Ishikawa (cell line): ENCODE results near the gene UBE3D.

Source experiments
- CEBPB ChIP-seq: IDR thresholded peaks from 2 replicates; pipeline ENCODE4 v1.6.1; 2012
- CREB1 ChIP-seq: IDR thresholded peaks from 2 replicates; pipeline ENCODE4 v1.6.1; 2012; ENCODE audit warnings: low read depth
- EGR1 ChIP-seq: IDR thresholded peaks from 2 replicates; pipeline ENCODE4 v1.6.1; 2012
- EP300 ChIP-seq: IDR thresholded peaks from 2 replicates; pipeline ENCODE4 v1.6.1; 2012; ENCODE audit warnings: borderline replicate concordance
- FOXM1 ChIP-seq: IDR thresholded peaks from 2 replicates; pipeline ENCODE4 v1.6.1; 2012; ENCODE audit warnings: low read depth, borderline replicate concordance
- NFIC ChIP-seq: IDR thresholded peaks from 2 replicates; pipeline ENCODE4 v1.6.1; 2012
- RAD21 ChIP-seq: IDR thresholded peaks from 2 replicates; pipeline ENCODE4 v1.6.1; 2012; ENCODE audit warnings: low read depth
- TAF1 ChIP-seq: IDR thresholded peaks from 2 replicates; pipeline ENCODE4 v1.6.1; 2012; ENCODE audit warnings: low read depth, mild to moderate bottlenecking
- TCF12 ChIP-seq: IDR thresholded peaks from 2 replicates; pipeline ENCODE4 v1.6.1; 2012; ENCODE audit warnings: low read depth
- TEAD4 ChIP-seq: IDR thresholded peaks from 2 replicates; pipeline ENCODE4 v1.6.1; 2012
- YY1 ChIP-seq: IDR thresholded peaks from 2 replicates; pipeline ENCODE4 v1.6.1; 2012; ENCODE audit warnings: low read depth
- ZBTB7A ChIP-seq: IDR thresholded peaks from 2 replicates; pipeline ENCODE4 v1.6.1; 2012; ENCODE audit warnings: low read depth
- TF ChIP-seq, protein P1 (sequence below): IDR thresholded peaks from 2 replicates; pipeline ENCODE4 v1.6.1; 2012
- TF ChIP-seq, protein P2 (sequence below): IDR thresholded peaks from 2 replicates; pipeline ENCODE4 v1.6.1; 2012
- TF ChIP-seq, protein P3 (sequence below): IDR thresholded peaks from 2 replicates; pipeline ENCODE4 v1.6.1; 2012; ENCODE audit warnings: low read depth, mild to moderate bottlenecking

Gene UBE3D

DNA sequence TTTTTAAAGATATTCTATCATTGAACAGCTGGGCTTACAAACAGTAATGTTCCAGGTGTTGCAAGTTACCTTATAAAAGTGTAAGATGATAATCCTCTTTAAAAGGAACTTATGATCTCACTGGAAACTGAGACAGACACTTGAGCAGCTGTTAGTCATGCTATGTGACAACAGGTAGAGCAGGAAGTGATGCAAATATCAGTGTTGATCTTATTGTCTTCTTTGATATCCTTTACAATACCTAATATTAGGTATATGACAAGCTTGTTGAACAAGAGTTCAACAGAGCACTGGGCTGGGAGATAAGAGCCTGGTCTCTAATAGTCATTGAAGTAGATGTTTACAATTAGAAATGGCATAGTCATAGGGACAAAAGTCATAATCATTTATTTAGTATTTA, 150.0 kb downstream of the UBE3D start:
- TF ChIP-seq TEAD4 = no peak
- no peak for TF ChIP-seq ZBTB7A
- no peak for TF ChIP-seq CEBPB
- TF ChIP-seq FOXM1 = no peak
- no peak for TF ChIP-seq YY1
- TF ChIP-seq, protein P1, sequence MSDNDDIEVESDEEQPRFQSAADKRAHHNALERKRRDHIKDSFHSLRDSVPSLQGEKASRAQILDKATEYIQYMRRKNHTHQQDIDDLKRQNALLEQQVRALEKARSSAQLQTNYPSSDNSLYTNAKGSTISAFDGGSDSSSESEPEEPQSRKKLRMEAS = no peak

DNA sequence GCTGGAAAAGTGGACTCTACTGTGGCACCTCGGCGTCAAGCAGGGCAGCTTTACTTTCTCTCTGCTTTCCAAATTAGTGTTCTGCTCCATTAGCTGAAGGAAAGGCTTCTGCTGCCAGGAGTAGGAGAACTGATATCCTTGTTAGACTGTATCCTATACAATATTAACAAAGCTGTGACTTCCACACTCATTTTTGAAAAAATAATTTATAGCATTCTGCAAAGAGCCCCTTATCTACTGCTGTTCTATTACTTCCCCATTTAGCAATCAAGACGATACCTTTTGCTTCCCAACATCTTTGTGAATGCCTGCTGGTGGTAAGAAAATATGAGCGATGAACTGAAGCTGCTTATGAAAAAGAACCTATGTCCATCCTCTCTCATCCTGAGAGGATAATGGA, 151.1 kb downstream of the UBE3D start:
- TF ChIP-seq TEAD4 (no peak), YY1 (no peak)

DNA sequence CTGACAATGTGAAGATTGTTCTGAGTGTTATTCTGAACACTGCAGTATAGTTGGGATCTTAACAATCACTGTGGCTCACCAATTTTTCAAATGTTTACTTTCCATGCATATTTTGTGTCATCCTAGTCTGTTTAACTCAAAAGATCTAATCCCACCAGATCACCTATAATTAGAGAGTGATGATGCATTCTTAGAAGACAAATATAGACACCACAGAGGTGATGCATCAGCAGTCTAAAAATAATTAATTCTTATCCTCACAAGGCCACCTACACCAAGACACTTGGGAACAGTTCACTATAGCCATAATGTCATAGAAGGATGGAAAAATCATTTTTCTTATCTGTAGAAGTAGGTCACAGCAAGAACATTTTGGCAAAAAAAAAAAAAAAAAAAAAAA, 154.8 kb downstream of the UBE3D start:
- TF ChIP-seq TEAD4 = no peak
- TF ChIP-seq CEBPB = no peak
- no peak for TF ChIP-seq FOXM1
- TF ChIP-seq YY1 = no peak
- no peak for TF ChIP-seq EGR1
- TF ChIP-seq EP300 = no peak
- TF ChIP-seq, protein P2, sequence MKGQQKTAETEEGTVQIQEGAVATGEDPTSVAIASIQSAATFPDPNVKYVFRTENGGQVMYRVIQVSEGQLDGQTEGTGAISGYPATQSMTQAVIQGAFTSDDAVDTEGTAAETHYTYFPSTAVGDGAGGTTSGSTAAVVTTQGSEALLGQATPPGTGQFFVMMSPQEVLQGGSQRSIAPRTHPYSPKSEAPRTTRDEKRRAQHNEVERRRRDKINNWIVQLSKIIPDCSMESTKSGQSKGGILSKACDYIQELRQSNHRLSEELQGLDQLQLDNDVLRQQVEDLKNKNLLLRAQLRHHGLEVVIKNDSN = no peak
- TF ChIP-seq TCF12 = no peak
- no peak for TF ChIP-seq CREB1
- no peak for TF ChIP-seq ZBTB7A
- no peak for TF ChIP-seq TAF1
- TF ChIP-seq NFIC = no peak
- TF ChIP-seq, protein P3, sequence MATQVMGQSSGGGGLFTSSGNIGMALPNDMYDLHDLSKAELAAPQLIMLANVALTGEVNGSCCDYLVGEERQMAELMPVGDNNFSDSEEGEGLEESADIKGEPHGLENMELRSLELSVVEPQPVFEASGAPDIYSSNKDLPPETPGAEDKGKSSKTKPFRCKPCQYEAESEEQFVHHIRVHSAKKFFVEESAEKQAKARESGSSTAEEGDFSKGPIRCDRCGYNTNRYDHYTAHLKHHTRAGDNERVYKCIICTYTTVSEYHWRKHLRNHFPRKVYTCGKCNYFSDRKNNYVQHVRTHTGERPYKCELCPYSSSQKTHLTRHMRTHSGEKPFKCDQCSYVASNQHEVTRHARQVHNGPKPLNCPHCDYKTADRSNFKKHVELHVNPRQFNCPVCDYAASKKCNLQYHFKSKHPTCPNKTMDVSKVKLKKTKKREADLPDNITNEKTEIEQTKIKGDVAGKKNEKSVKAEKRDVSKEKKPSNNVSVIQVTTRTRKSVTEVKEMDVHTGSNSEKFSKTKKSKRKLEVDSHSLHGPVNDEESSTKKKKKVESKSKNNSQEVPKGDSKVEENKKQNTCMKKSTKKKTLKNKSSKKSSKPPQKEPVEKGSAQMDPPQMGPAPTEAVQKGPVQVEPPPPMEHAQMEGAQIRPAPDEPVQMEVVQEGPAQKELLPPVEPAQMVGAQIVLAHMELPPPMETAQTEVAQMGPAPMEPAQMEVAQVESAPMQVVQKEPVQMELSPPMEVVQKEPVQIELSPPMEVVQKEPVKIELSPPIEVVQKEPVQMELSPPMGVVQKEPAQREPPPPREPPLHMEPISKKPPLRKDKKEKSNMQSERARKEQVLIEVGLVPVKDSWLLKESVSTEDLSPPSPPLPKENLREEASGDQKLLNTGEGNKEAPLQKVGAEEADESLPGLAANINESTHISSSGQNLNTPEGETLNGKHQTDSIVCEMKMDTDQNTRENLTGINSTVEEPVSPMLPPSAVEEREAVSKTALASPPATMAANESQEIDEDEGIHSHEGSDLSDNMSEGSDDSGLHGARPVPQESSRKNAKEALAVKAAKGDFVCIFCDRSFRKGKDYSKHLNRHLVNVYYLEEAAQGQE = no peak
- no peak for TF ChIP-seq RAD21
- TF ChIP-seq, protein P1 = no peak

DNA sequence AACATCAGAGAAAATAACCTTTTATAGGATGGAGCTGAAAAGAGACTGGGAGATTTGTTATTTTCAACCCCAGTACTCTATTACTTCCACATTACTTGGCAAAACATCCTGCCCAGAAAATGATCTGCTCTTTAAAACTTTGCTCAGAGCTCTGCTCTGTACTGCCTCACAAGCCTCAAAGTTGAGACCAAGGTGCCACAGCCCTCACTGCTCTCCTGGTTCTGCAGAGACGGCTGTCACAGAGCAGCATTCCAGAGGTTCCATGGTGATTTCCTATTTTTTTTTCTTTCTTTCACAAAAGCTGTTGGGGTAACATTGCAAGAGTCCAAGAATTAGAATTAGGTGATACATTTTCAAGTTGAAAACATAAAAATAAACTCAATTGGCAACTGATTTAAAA, 155.2 kb downstream of the UBE3D start:
- TF ChIP-seq NFIC = no peak
- TF ChIP-seq CREB1 = no peak
- TF ChIP-seq ZBTB7A = no peak
- no peak for TF ChIP-seq FOXM1
- no peak for TF ChIP-seq EGR1
- TF ChIP-seq, protein P1 = no peak
- no peak for TF ChIP-seq EP300
- no peak for TF ChIP-seq RAD21
- no peak for TF ChIP-seq YY1

DNA sequence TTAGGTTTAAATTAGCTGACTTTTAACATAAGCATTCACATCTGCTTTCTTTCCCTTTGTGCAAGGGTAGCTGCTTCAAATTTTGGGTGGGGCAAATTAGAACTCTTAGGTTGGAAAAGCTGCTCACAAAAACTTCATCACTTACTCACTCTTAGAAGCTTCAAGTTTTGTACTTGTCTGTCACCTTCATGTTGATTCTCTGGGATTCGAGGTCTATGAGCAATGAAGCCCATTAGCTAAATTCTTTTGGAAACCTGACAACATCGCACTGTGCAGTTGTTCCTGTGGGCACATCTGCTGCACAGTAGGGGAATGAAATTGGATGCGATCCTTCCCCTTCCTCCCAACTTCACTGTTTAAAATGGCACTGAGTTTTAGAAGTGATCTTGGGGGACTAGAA, 156.1 kb downstream of the UBE3D start:
- TF ChIP-seq TEAD4 (no peak), CREB1 (no peak), ZBTB7A (no peak), TAF1 (no peak), YY1 (no peak), RAD21 (no peak), FOXM1 (no peak), EGR1 (no peak), EP300 (no peak)

DNA sequence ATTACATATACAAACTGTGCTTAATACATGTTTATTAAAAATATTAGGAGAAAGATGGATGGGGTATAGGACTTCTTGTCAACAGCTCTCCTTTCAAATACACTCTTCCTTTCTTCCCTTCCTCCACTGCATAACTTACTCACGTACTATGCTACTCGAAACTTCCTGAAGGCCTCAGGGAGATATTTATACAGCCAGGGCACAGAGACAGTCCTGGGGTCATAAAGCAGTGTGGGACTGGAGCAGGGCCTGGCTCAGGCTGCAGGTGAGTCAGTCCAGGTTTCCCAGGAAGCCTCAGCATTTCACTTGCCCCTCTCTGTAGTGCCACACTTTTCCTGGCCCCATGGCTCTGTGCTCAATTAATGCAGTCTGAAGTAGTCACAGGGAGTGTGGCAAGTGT, 157.0 kb downstream of the UBE3D start:
- TF ChIP-seq, protein P2 = no peak
- TF ChIP-seq EGR1 (no peak), CEBPB (no peak), NFIC (no peak), TAF1 (no peak), EP300 (no peak), RAD21 (no peak), YY1 (no peak), ZBTB7A (no peak), FOXM1 (no peak), TEAD4 (no peak)
- TF ChIP-seq, protein P3 = no peak
- TF ChIP-seq, protein P1 = no peak

DNA sequence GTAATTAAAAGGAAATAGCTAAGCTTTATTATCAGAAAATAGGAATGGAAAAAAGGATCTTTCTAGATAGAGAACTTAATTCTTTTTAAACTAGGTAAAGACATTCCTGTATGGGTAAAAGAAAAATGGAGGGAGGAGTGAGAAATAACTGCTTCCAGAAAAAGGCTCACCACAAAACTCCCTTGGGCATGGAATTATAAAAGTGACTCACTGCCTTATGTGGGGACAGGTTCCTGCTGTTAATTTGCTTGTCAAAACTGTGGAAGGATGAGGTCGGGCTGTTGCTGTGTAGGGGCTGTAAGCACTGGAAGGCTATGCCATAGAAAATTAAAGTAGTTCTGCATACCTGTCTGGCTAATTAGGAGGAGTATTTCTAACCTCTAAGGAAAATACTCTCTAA, 158.7 kb downstream of the UBE3D start:
- no peak for TF ChIP-seq TAF1
- TF ChIP-seq RAD21 = no peak
- TF ChIP-seq CREB1 = no peak
- no peak for TF ChIP-seq NFIC
- no peak for TF ChIP-seq ZBTB7A
- TF ChIP-seq EGR1 = no peak
- TF ChIP-seq, protein P2 = no peak
- TF ChIP-seq FOXM1 = no peak
- TF ChIP-seq TEAD4 = no peak
- TF ChIP-seq, protein P3 = no peak
- TF ChIP-seq, protein P1 = no peak
- TF ChIP-seq YY1 = no peak
- no peak for TF ChIP-seq CEBPB
- TF ChIP-seq EP300 = no peak
- TF ChIP-seq TCF12 = no peak
